Gastroesophageal sphincter (tissue), 3 donors: ENCODE measurements around the gene ABHD17A.

Source experiments
- CTCF ChIP-seq, 4 experiments: fragments of 200-600 bp in 2 of 4; fragments of 450-650 bp in 2 of 4; sonication (generic) in 1 of 4; IDR thresholded peaks; one replicate each; pipeline ENCODE4 v1.5.1; 2017 to 2019; ENCODE audit warnings: antibody characterized with exemption in 4 of 4, mild to moderate bottlenecking in 2 of 4, moderate library complexity in 2 of 4
- EP300 ChIP-seq: sonication (generic); formaldehyde crosslinking; IDR thresholded peaks from one replicate; pipeline ENCODE4 v1.6.1; 2017; ENCODE audit warnings: antibody characterized with exemption, mild to moderate bottlenecking
- POLR2A ChIP-seq, 2 donors: fragments of 450-650 bp; IDR thresholded peaks; one replicate each; pipeline ENCODE4 v1.6.1; 2017; ENCODE audit warnings: antibody characterized with exemption in 2 of 2, mild to moderate bottlenecking in 2 of 2, moderate library complexity in 1 of 2
- POLR2AphosphoS5 ChIP-seq: sonication (generic); formaldehyde crosslinking; IDR thresholded peaks from one replicate; pipeline ENCODE4 v1.6.1; 2017; ENCODE audit warnings: antibody characterized with exemption

DNA sequence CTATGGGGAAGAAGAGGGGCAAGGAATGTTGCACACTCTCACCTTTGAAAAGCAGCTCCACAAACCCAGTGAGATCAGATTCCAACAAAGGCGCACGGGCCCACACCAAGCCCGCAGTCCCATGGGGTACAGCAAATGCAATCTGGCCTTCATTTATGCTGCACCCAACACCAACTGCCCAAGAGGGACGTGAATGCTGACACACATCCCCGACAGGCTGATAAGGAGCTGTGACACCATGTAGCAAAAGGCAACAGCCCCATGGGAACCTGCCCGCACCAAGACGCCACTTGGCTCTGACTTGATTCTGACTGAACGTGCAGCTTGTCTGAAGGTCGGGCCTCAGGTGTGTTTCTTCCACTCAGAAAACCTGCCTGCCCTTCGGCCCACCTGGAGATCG is 54.3 kb downstream of the ABHD17A start:
- TF ChIP-seq CTCF (IDR thresholded peaks at IDR 0.05), result no peak
- TF ChIP-seq POLR2A (IDR thresholded peaks at IDR 0.05), result no peak
- TF ChIP-seq EP300, result no peak
- no peak for TF ChIP-seq POLR2AphosphoS5
